ENCODE measurements around the gene VPS13D. TPM values are rescaled to one million over a fixed set of nuclear protein-coding genes. Genes with fewer than 3 reads are reported as not detected.

VPS13D gene
- total and polyA plus RNA-seq, 2 of the 4 experiments (the other 2 are of a cell fraction): 9.0 to 16.3 TPM

GRCh38 chr1:12439073-12439472 is 209.2 kb downstream of the VPS13D start:
- 80% methylated on average over 4 of the region's 5 CpGs; no CpG with 5 or more reads in 1 of the 2 experiments for WGBS, 2 experiments (ENCODE audit: extremely low coverage in 2 of 2, insufficient read length in 1 of 2)

More at GRCh38 chr1:12439073-12439472, 209.2 kb downstream of the VPS13D start:
- Histone ChIP-seq H3K9me3 (ENCODE audit: control insufficient read depth, insufficient read depth, low read length) (no peaks in the 10 kb centered on the region), H4K5ac (ENCODE audit: low read depth, low read length) (no peak overlapping the region), H3K4me3 (ENCODE audit: insufficient read depth, low read depth, low read length) (no peak overlapping the region), H4K8ac (ENCODE audit: low read depth in 2 of 2, low read length in 2 of 2) (no peak overlapping the region), H3K9ac (ENCODE audit: low read depth, low read length) (no peak overlapping the region), H2BK20ac (ENCODE audit: low read depth, low read length) (no peak overlapping the region), H3K23ac (ENCODE audit: low read depth, low read length) (no peak overlapping the region), H3K18ac (ENCODE audit: low read depth, low read length) (no peak overlapping the region), H2BK5ac (ENCODE audit: low read depth, low read length, poor library complexity, severe bottlenecking) (no peak overlapping the region), H3K4me2 (ENCODE audit: low read depth, low read length) (no peak overlapping the region), H2BK120ac (ENCODE audit: low read depth, low read length) (no peak overlapping the region), H2BK15ac (ENCODE audit: low read depth, low read length) (0 out of 3 replicates have a peak overlapping the region, but pooled peaks have one; percentile 21), H2AK5ac (ENCODE audit: low read depth, low read length) (no peak overlapping the region), H3K4ac (ENCODE audit: low read depth, low read length) (no peak overlapping the region), H2AFZ (replicated peaks; ENCODE audit: low read length, poor library complexity) (no peak overlapping the region), H4K91ac (ENCODE audit: insufficient read depth, low read depth, low read length) (no peak overlapping the region), H3K36me3 (ENCODE audit: control insufficient read depth, insufficient read depth, low read length) (peaks cover 2% of the 10 kb centered on the region; the same call in 1 of the 2 replicates), H3K14ac (replicated peaks; ENCODE audit: low read depth, low read length) (no peak overlapping the region), H2AK9ac (replicated peaks; ENCODE audit: low read depth, low read length, poor library complexity) (no peak overlapping the region), H3K27ac (ENCODE audit: insufficient read depth, low read length) (no peak overlapping the region), H3K56ac (ENCODE audit: extremely low read depth, insufficient read depth, low read length) (no peak overlapping the region), H3K27me3 (ENCODE audit: control insufficient read depth, insufficient read depth, low read length) (no peaks in the 10 kb centered on the region), H3K9me1 (ENCODE audit: insufficient read depth, low read length) (peaks cover 9% of the 10 kb centered on the region; the same call in 1 of the 2 replicates), H4K20me1 (ENCODE audit: insufficient read depth, low read length) (no peaks in the 10 kb centered on the region), H3K79me1 (ENCODE audit: low read depth in 1 of 2, low read length in 2 of 2) (peaks cover 9 to 17% of the 10 kb centered on the region in 2 experiments; a peak in 3 of 4 replicates), H3K4me1 (ENCODE audit: control insufficient read depth, insufficient read depth, low read length) (peaks cover 17% of the 10 kb centered on the region)
- POLR2A ChIA-PET (ENCODE audit: unreplicated experiment): no interaction called here
- in situ Hi-C loops (cut with MboI; ENCODE audit: low sequenced_read_pairs): no loop called here
- TF ChIP-seq RCOR1 (IDR thresholded peaks at IDR 0.05; ENCODE audit: insufficient replicate concordance, low read length): no peak
- no peak for TF ChIP-seq MXI1 (IDR thresholded peaks at IDR 0.05; ENCODE audit: borderline replicate concordance, low read depth, low read length)
- TF ChIP-seq POLR2A (IDR thresholded peaks at IDR 0.05; ENCODE audit: low read depth, low read length): no peak
- TF ChIP-seq CHD1 (IDR thresholded peaks at IDR 0.05; ENCODE audit: low read depth, low read length): no peak
- CTCF ChIA-PET: interaction anchor here (0.9 kb wide), 1 partner anchor 13 kb away, joined by 4 read pairs; no protein-coding TSS in a partner anchor
- no TSS peak for BruUV-seq (replicated peaks)
- no peak for DNase-seq
- intact Hi-C loops (cut with micrococcal nuclease): no loop called here
- no peak for ATAC-seq (ENCODE audit: low read depth)
- dilution Hi-C loops (cut with HindIII; ENCODE audit: low sequenced_read_pairs, unreplicated experiment): no loop called here
